ENCODE results near the gene NSUN2. TPM values are rescaled to one million over a fixed set of nuclear protein-coding genes. Genes with fewer than 3 reads are reported as not detected.

NSUN2 gene
- total and polyA plus RNA-seq, 2 of the 4 experiments (the other 2 are of a cell fraction) = 51.1 to 61.1 TPM

GRCh38 chr5:6576861-6577501 is 55.9 kb downstream of the NSUN2 start:
- Histone ChIP-seq H2AK5ac (ENCODE audit: low read depth, low read length) (no peak overlapping the region), H4K8ac (ENCODE audit: low read depth in 2 of 2, low read length in 2 of 2) (no peak overlapping the region), H3K23ac (ENCODE audit: low read depth, low read length) (no peak overlapping the region), H3K27ac (ENCODE audit: insufficient read depth, low read length) (no peak overlapping the region), H4K20me1 (ENCODE audit: insufficient read depth, low read length) (no peaks in the 10 kb centered on the region), H2BK5ac (ENCODE audit: low read depth, low read length, poor library complexity, severe bottlenecking) (no peak overlapping the region), H2AFZ (replicated peaks; ENCODE audit: low read length, poor library complexity) (no peak overlapping the region), H3K9me3 (ENCODE audit: control insufficient read depth, insufficient read depth, low read length) (no peaks in the 10 kb centered on the region), H2BK15ac (ENCODE audit: low read depth, low read length) (no peak overlapping the region), H3K18ac (ENCODE audit: low read depth, low read length) (no peak overlapping the region), H4K5ac (ENCODE audit: low read depth, low read length) (no peak overlapping the region), H3K4ac (ENCODE audit: low read depth, low read length) (no peak overlapping the region), H3K79me1 (ENCODE audit: low read depth in 1 of 2, low read length in 2 of 2) (no peaks in the 10 kb centered on the region), H2BK20ac (ENCODE audit: low read depth, low read length) (no peak overlapping the region), H3K9me1 (ENCODE audit: insufficient read depth, low read length) (no peaks in the 10 kb centered on the region), H3K14ac (replicated peaks; ENCODE audit: low read depth, low read length) (no peak overlapping the region), H4K91ac (ENCODE audit: insufficient read depth, low read depth, low read length) (no peak overlapping the region), H3K4me3 (ENCODE audit: insufficient read depth, low read depth, low read length) (no peak overlapping the region), H2AK9ac (replicated peaks; ENCODE audit: low read depth, low read length, poor library complexity) (no peak overlapping the region), H3K9ac (ENCODE audit: low read depth, low read length) (no peak overlapping the region), H3K4me2 (ENCODE audit: low read depth, low read length) (no peak overlapping the region), H3K4me1 (ENCODE audit: control insufficient read depth, insufficient read depth, low read length) (no peaks in the 10 kb centered on the region), H3K27me3 (ENCODE audit: control insufficient read depth, insufficient read depth, low read length) (peaks cover 16% of the 10 kb centered on the region), H3K56ac (ENCODE audit: extremely low read depth, insufficient read depth, low read length) (no peak overlapping the region), H2BK120ac (ENCODE audit: low read depth, low read length) (no peak overlapping the region), H3K36me3 (ENCODE audit: control insufficient read depth, insufficient read depth, low read length) (no peaks in the 10 kb centered on the region)
- ATAC-seq (ENCODE audit: low read depth) (peak; percentile 88), DNase-seq (peak; percentile 52)
- no peak for TF ChIP-seq MAZ (IDR thresholded peaks at IDR 0.05; ENCODE audit: borderline replicate concordance, low read depth, low read length)
- peak; percentile 52 for TF ChIP-seq SMC3 (IDR thresholded peaks at IDR 0.05; ENCODE audit: low read depth, low read length)
- TF ChIP-seq CTCF (conservative IDR thresholded peaks at IDR 0.05; ENCODE audit: low read depth, low read length) = peak; percentile 60
- no peak for TF ChIP-seq ELK1 (IDR thresholded peaks at IDR 0.05; ENCODE audit: borderline replicate concordance, low read depth, low read length)
- peak; percentile 70 for TF ChIP-seq RAD21 (IDR thresholded peaks at IDR 0.05; ENCODE audit: low read length)
- no peak for TF ChIP-seq MAFK (IDR thresholded peaks at IDR 0.05; ENCODE audit: low read depth, low read length)
- in situ Hi-C loops (cut with MboI; ENCODE audit: low sequenced_read_pairs) = loop anchor here (5.0 kb wide), 1 partner anchor 1080 kb away; no protein-coding TSS in a partner anchor
- intact Hi-C loops (cut with micrococcal nuclease) = loop anchor here (1.0 kb wide), 2 partner anchors 1080 to 1085 kb away; no protein-coding TSS in a partner anchor
- WGBS, 2 experiments (ENCODE audit: extremely low coverage in 2 of 2, insufficient read length in 1 of 2) = 40% methylated on average over 1 of the region's 5 CpGs; no CpG with 5 or more reads in 1 of the 2 experiments
- dilution Hi-C loops (cut with HindIII; ENCODE audit: low sequenced_read_pairs, unreplicated experiment) = no loop called here
- CTCF ChIA-PET = interaction anchor here (0.5 to 1.0 kb wide), 2 partner anchors 1080 to 1278 kb away, joined by 3 to 6 read pairs; no protein-coding TSS in a partner anchor
- POLR2A ChIA-PET (ENCODE audit: unreplicated experiment) = no interaction called here
- BruUV-seq (replicated peaks) = no TSS peak
